ENCODE measurements around the gene LNX1. TPM values are rescaled to one million over a fixed set of nuclear protein-coding genes. Genes with fewer than 3 reads are reported as not detected.

LNX1 gene
- total and polyA plus RNA-seq, 2 of the 8 experiments (the other 6 are each of a cell fraction or from before 2014, with no cell fraction given): 2.7 to 3.8 TPM

- Histone ChIP-seq H3K4me2 (ENCODE audit: insufficient read depth in 1 of 2, low read depth in 2 of 2, low read length in 2 of 2) (no peak overlapping the region), H2BK5ac (ENCODE audit: low read depth, low read length) (no peak overlapping the region), H3K9ac (replicated peaks in 1 of 4; ENCODE audit: extremely low read depth in 1 of 4, low read depth in 3 of 4, low read length in 3 of 4) (no peak overlapping the region), H3K9me3 (ENCODE audit: insufficient read depth in 2 of 2, low read depth in 1 of 2, low read length in 1 of 2) (no peaks in the 10 kb centered on the region), H3K27ac (ENCODE audit: low read depth, low read length) (no peak overlapping the region), H3K4me3 (ENCODE audit: extremely low read depth in 1 of 4, insufficient read depth in 2 of 4, low read depth in 3 of 4, low read length in 4 of 4) (no peak overlapping the region), H3K4ac (replicated peaks; ENCODE audit: insufficient read length, low read depth, low read length) (no peak overlapping the region), H4K8ac (ENCODE audit: extremely low read depth, insufficient read depth, low read length) (no peak overlapping the region), H3K56ac (replicated peaks; ENCODE audit: insufficient read length, low read depth, low read length) (no peak overlapping the region), H3K18ac (ENCODE audit: extremely low read depth, low read length) (no peak overlapping the region), H2AFZ (ENCODE audit: low read length) (no peak overlapping the region), H2BK15ac (ENCODE audit: low read length) (no peak overlapping the region), H3K79me1 (ENCODE audit: low read depth, low read length) (no peaks in the 10 kb centered on the region), H4K91ac (replicated peaks; ENCODE audit: insufficient read length, low read length) (no peak overlapping the region), H2BK12ac (ENCODE audit: low read depth, low read length) (no peak overlapping the region), H3K36me3 (ENCODE audit: control insufficient read depth in 2 of 4, insufficient read depth in 4 of 4, low read length in 3 of 4) (peaks cover 0 to 56% (median 15%) of the 10 kb centered on the region in 4 experiments; a peak in 6 of 8 replicates), H2AK5ac (ENCODE audit: low read depth, low read length) (no peak overlapping the region), H2BK20ac (ENCODE audit: low read length) (no peak overlapping the region), H3K27me3 (replicated peaks in 1 of 4; ENCODE audit: control insufficient read depth in 3 of 4, extremely low read depth in 1 of 4, insufficient read depth in 3 of 4, low read length in 3 of 4) (no peaks in the 10 kb centered on the region), H4K20me1 (replicated peaks in 1 of 2; ENCODE audit: control insufficient read depth in 1 of 2, insufficient read depth in 2 of 2, low read length in 2 of 2) (no peaks in the 10 kb centered on the region), H3K23ac (ENCODE audit: insufficient read length) (no peak overlapping the region), H3K14ac (ENCODE audit: insufficient read length) (no peak overlapping the region), H3K4me1 (replicated peaks in 1 of 4; ENCODE audit: control insufficient read depth in 3 of 4, insufficient read depth in 4 of 4, low read length in 3 of 4) (no peaks in the 10 kb centered on the region), H2BK120ac (replicated peaks; ENCODE audit: low read depth, low read length) (no peak overlapping the region), H4K5ac (ENCODE audit: insufficient read length, low read depth, low read length) (no peak overlapping the region), H3K23me2 (ENCODE audit: low read depth, low read length) (no peaks in the 10 kb centered on the region), H3K79me2 (ENCODE audit: control insufficient read depth in 1 of 2, insufficient read depth in 2 of 2, low read length in 2 of 2) (no peaks in the 10 kb centered on the region)
- ChIA-PET CTCF (ENCODE audit: partially characterized antibody) (no interaction called here), POLR2A (ENCODE audit: partially characterized antibody) (no interaction called here)
- peak; percentile 7 for FAIRE-seq
- DNase-seq (ENCODE audit: low read depth in 1 of 2, low spot score in 2 of 2): no peak
- TF ChIP-seq CBX5 (IDR thresholded peaks at IDR 0.05; ENCODE audit: low read depth, low read length): no peak
- no peak for TF ChIP-seq E2F6 (IDR thresholded peaks at IDR 0.05)
- no peak for TF ChIP-seq SIN3A (conservative IDR thresholded peaks at IDR 0.05 in 1 of 2, IDR thresholded peaks at IDR 0.05 in 1 of 2; ENCODE audit: low read depth in 1 of 2, low read length in 2 of 2)
- TF ChIP-seq SP2 (IDR thresholded peaks at IDR 0.05; ENCODE audit: low read length): no peak
- TF ChIP-seq MAFK (IDR thresholded peaks at IDR 0.05; ENCODE audit: low read depth, low read length): no peak
- no peak for TF ChIP-seq TBP (IDR thresholded peaks at IDR 0.05; ENCODE audit: low read depth, low read length)
- TF ChIP-seq EP300 (IDR thresholded peaks at IDR 0.05; ENCODE audit: borderline replicate concordance in 1 of 2, low read depth in 2 of 2, low read length in 2 of 2): no peak
- TF ChIP-seq USF2 (IDR thresholded peaks at IDR 0.05; ENCODE audit: low read length): no peak
- TF ChIP-seq HDAC2 (IDR thresholded peaks at IDR 0.05; ENCODE audit: borderline replicate concordance in 1 of 2, low read depth in 2 of 2, low read length in 2 of 2): no peak
- TF ChIP-seq NANOG (IDR thresholded peaks at IDR 0.05; ENCODE audit: insufficient read depth, low read depth, low read length, poor library complexity, severe bottlenecking): no peak
- TF ChIP-seq RXRA (IDR thresholded peaks at IDR 0.05; ENCODE audit: insufficient read depth, low read depth, low read length): no peak
These were observed 131.7 kb downstream of the LNX1 start for GRCh38 chr4:53459548-53459947.

Measured in H1 (cell line).